DMS153 treated with DMSO at 0.1 percent for 48 hours (cell line): ENCODE results near the gene ARHGEF37.
"Not testable (repeated sequence)": the region's sequence is repeated elsewhere in the genome, so short reads cannot be mapped to it uniquely, and the experiment has no call there.

ENCODE experiments used
- DNase-seq: peaks from one replicate; lab custom pipeline; 2025; ENCODE audit not compliant: unreplicated experiment; lab: John Stamatoyannopoulos, UW

The ARHGEF37 gene

DNA sequence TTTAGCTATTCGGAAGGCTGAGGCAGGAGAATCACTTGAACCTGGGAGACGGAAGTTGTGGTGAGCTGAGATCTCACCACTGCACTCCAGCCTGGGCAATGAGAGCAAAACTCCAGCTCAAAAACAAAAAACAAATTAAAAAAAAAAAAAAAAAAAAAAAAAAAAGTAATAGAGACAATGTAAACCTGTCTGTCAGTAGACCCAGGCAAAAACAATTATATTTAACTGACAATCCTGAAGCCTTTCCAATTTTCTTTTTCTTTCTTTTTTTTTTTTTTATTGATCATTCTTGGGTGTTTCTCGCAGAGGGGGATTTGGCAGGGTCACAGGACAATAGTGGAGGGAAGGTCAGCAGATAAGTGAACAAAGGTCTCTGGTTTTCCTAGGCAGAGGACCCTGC is 88.0 kb downstream of the ARHGEF37 start:
- DNase-seq: not testable (repeated sequence)

GRCh38 chr5:149671544-149671943 is 90.2 kb downstream of the ARHGEF37 start:
- peak; percentile 30 for DNase-seq

DNA sequence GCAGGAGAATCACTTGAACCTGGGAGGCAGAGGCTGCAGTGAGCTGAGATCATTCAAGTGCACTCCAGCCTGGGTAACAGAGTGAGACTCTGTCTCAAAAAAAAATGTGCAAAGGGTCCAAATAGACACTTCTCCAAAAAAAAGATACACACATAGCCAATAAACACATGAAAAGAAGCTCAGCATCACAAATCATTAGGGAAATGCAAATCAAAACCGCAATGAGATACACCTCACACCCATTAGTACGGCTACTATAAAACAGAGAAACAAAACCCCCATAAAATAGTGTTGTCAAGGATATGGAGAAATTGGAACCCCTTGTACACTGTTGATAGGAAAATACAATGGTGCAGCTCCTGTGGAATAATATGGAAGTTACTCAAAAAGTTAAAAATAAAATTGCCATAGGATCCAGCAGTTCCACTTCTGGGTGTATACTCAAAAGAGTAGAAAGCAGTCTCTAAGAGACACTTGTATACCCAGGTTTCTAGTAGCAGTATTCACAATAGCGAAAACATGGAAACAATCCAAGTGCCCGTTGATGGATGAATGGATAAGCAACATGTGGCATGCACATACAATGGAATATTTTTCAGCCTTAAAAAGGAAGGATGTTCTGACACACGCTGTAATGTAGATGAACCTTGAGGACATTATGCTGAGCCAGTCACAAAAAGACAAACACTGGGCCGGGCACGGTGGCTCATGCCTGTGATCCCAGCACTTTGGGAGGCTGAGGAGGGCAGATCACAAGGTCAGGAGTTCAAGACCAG is 91.6 kb downstream of the ARHGEF37 start:
- DNase-seq: no peak

GRCh38 chr5:149674686-149675085 is 93.4 kb downstream of the ARHGEF37 start:
- DNase-seq: no peak

- no peak for DNase-seq
Measured at GRCh38 chr5:149675610-149676201, 94.4 kb downstream of the ARHGEF37 start.

DNA sequence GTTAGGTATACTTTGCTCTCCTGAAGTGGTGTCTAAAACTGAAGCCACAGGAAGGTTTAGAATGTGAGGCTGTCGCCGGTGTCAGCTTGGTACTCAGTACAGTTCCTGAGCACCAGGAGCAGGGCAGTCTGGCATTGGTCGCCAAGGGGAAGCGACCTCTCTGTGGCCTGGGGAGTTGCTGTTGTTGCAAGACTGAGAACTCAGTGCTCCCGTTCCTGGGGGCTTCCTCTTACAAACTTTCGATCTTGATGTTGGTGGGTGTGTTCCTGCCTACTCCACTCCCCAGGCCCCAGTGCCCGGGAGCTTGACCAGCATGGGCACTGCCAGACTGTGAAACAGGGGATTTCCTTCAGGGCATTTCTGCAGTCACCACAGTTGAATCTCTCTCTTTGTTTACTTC is 96.4 kb downstream of the ARHGEF37 start:
- DNase-seq: no peak

- DNase-seq: no peak
Measured at GRCh38 chr5:149679876-149680809, 98.8 kb downstream of the ARHGEF37 start.

DNA sequence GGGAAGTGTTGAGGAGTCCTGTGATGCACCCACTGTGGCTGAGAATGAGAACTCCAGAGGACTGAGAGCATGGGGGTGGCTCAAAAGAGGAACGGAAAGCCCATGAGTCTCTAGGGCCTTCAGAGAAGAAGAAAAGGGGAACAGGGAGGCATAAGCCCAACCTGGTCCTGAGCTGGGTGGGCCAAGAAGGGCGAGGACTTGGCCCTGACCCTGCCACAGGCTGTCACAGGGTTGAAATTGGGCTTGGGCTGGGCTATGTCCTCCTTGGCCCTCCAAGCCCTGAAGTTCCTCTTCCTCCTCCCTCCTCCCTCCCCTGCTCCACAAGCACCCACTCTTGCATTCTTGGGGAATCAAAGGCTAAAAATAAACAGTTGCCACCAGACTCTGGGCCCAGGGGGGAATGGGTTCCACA is 99.5 kb downstream of the ARHGEF37 start:
- no peak for DNase-seq

GRCh38 chr5:149681252-149681651 is 100.0 kb downstream of the ARHGEF37 start:
- DNase-seq: no peak

- no peak for DNase-seq
Measured at GRCh38 chr5:149681922-149682321, 100.6 kb downstream of the ARHGEF37 start.

DNA sequence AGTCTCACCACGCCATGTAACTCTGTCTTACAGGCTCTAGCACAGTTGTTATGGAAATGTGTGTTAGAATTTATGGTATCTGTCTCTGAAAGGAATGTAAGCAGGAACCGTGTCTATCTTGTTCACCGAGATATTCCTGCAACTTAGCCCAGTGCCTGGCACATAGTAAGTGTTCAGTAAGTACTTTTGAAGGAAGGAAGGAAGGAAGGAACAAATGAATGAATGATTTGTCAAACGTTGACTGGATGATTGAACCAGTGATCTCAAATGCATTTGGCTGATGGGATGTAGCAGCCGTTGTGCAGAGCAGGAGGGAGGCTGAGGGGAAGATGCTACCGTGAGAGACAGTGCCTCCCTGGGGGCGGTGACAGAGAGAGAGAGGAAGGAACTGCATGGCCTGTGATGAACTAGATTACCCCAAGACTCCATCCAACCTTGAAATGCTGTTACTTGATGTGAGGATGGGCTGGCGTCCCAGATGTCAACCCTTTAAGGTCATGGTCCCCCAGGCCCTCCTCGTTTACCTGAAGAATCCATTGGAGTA is 101.3 kb downstream of the ARHGEF37 start:
- DNase-seq: no peak

GRCh38 chr5:149683964-149684363 is 102.7 kb downstream of the ARHGEF37 start:
- no peak for DNase-seq

GRCh38 chr5:149684371-149684770 is 103.1 kb downstream of the ARHGEF37 start:
- DNase-seq: no peak
